Body of pancreas (tissue), 4 donors: ENCODE data around the gene C1RL. TPM values are rescaled to one million over a fixed set of nuclear protein-coding genes. Genes with fewer than 3 reads are reported as not detected.
A peak's percentile ranks its signal among the peaks of the same experiment; 100 is the strongest.

Experiments used
- ATAC-seq: fragments of 150-250 bp; one replicate; pipeline ENCODE4 v1.9.1; 2016
- DNase-seq, 4 donors: peaks; one replicate each; pipeline ENCODE4 v3.0.0-alpha.2; 2019
- H3K27ac ChIP-seq, 4 donors: fragments of 200-600 bp; sonication (generic); 1 replicate in 3 of 4; 2 replicates in 1 of 4; pipeline versions ENCODE4 v1.5.1 to v1.6.1; 2016 to 2019; ENCODE audit warnings: mild to moderate bottlenecking in 1 of 4, mixed read lengths in 1 of 4, moderate library complexity in 1 of 4
- H3K27me3 ChIP-seq, 2 donors: fragments of 200-600 bp; sonication (generic); one replicate each; pipeline ENCODE4 v1.6.0; 2016; ENCODE audit warnings: mild to moderate bottlenecking in 1 of 2
- H3K36me3 ChIP-seq, 2 donors: fragments of 200-600 bp; sonication (generic); replicated peaks in 1 of 2; 2 replicates each; pipeline ENCODE4 v1.5.1; 2016; ENCODE audit warnings: low read depth in 2 of 2; ENCODE audit not compliant: insufficient read depth in 1 of 2
- H3K4me1 ChIP-seq: fragments of 200-600 bp; sonication (generic); one replicate; pipeline ENCODE4 v1.6.0; 2016
- H3K4me3 ChIP-seq, 2 donors: fragments of 200-600 bp; sonication (generic); 1 replicate in 1 of 2; 2 replicates in 1 of 2; pipeline ENCODE4 v1.5.1; 2016 to 2019
- H3K9me3 ChIP-seq, 3 donors: fragments of 200-600 bp; sonication (generic); 1 replicate in 2 of 3; 2 replicates in 1 of 3; pipeline ENCODE4 v1.5.1; 2016
- POLR2A ChIP-seq, 3 donors: fragments of 450-650 bp; IDR thresholded peaks; one replicate each; pipeline ENCODE4 v1.6.1; 2016; ENCODE audit warnings: antibody characterized with exemption in 3 of 3, mild to moderate bottlenecking in 2 of 3
- WGBS, 2 donors: methylation state at CpG; one replicate each; pipeline ENCODE4 v1.1.5; 2017; 5-methylcytosine and 5-hydroxymethylcytosine counted together
- intact Hi-C: fragments of 100-400 bp; cut with DNase I; formaldehyde crosslinking; loops from one replicate; pipeline ENCODE4 v1.15.1; 2023
- total RNA-seq, 2 donors: library from RNA; depleted of rRNA; stranded (reverse); fragments of >200 nt; gene quantifications; one replicate each; pipeline ENCODE4 v1.1.0, GENCODE V29; 2016
- TF ChIP-seq, protein P1 (sequence below), 7 experiments: fragments of 450-650 bp in 4 of 7; fragments of 200-600 bp in 3 of 7; sonication (generic) in 3 of 7; IDR thresholded peaks; one replicate each; pipeline ENCODE4 v1.5.1; 2016 to 2019; ENCODE audit warnings: antibody characterized with exemption in 7 of 7

C1RL gene
- total RNA-seq, 2 donors from 2014 or later = 64.6 to 99.6 TPM

DNA sequence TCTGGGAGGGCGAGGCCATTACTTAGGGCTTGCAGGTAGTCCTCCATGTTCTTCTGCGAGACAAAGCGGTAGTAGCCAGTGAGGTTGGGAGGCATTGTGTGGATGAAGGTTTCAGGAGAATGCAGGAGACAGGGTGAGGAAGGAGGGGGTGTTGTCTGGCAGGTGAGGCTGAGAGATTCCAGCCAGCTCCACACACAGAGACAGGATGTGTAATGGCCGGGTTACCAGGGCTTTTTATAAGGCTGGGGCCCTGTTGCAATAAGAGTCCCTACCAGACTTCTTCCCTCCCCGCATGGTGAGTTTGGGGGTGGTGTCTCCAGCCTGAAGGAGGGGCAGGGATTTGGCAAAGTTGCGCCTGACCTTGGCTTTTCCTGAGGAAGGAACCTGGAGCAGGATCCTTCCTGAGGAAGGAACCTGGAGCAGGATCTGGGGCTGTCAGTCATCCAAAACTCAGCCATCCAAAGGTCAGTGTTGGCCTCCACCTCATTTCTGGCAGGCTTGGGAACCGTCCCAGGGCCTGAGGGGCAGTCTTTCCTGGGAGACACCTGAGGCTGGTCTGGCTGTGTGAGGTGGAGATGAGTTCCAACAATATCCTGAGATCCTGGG, 19.8 kb upstream of the C1RL start, which contains the start of gene RBP5:
Gene RBP5, minus strand, starts transcription at position 209 of the 606 bp plus-strand sequence. Its CDS starts 114 bp downstream, at position 95.
- Histone ChIP-seq H3K27ac (peak within 1 kb of the TSS in 3 of 4 donors; percentile 54 to 84 (median 80)), H3K9me3 (no peaks in the 10 kb centered on the region), H3K36me3 (no peaks in the 10 kb centered on the region), H3K4me1 (peaks cover 16% of the 10 kb centered on the region), H3K4me3 (peak within 1 kb of the TSS; percentile 44 to 80), H3K27me3 (no peaks in the 10 kb centered on the region)
- intact Hi-C loops = no loop called here
- DNase-seq (peak in 1 of 4 donors; percentile 10), ATAC-seq (no peak)
- TF ChIP-seq POLR2A (IDR thresholded peaks at IDR 0.05) = peak in 1 of 3 donors; percentile 42
- TF ChIP-seq, protein P1, sequence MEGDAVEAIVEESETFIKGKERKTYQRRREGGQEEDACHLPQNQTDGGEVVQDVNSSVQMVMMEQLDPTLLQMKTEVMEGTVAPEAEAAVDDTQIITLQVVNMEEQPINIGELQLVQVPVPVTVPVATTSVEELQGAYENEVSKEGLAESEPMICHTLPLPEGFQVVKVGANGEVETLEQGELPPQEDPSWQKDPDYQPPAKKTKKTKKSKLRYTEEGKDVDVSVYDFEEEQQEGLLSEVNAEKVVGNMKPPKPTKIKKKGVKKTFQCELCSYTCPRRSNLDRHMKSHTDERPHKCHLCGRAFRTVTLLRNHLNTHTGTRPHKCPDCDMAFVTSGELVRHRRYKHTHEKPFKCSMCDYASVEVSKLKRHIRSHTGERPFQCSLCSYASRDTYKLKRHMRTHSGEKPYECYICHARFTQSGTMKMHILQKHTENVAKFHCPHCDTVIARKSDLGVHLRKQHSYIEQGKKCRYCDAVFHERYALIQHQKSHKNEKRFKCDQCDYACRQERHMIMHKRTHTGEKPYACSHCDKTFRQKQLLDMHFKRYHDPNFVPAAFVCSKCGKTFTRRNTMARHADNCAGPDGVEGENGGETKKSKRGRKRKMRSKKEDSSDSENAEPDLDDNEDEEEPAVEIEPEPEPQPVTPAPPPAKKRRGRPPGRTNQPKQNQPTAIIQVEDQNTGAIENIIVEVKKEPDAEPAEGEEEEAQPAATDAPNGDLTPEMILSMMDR (IDR thresholded peaks at IDR 0.05) = no peak
- WGBS, 2 donors = 59 to 64% methylated on average over 7 of the region's 7 CpGs

DNA sequence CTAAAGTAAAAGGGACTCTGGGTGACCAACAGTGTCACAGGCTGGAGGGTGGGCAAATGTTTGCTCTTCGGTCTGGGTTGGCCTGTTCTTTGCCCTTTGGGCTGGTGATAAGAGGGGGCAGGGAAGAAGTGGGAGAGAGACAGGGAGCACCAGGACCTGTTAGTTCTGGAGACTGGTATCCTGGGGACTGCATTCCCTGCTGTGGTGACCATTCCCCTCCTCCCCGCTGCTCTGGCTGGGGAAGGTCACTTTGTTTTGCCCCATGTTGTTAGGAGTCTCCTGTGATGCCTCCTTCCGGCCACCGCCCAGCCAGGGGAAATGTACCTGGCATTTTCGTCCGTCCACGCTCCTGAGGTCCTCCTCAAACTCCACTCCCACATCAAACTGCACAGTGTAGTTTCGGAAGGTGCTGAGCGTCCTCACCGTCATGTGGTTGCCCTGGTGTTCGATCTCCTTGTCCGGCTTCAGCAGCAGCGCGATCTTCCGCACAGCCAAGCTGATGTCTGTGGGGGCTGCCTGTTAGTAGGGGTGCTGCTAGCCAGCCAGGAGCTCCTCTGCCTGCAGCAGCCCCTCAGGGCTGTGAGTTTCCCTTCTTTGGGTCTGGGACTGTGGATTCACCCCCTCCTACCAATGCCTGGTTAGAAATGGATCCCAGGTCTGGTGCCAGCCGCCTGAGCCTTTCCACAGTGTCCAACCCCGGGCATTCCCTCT, 19.1 kb upstream of the C1RL start:
- ATAC-seq = no peak
- no peak overlapping the region for H3K27ac ChIP-seq
- 87 to 90% methylated on average over 17 of the region's 17 CpGs for WGBS, 2 donors

DNA sequence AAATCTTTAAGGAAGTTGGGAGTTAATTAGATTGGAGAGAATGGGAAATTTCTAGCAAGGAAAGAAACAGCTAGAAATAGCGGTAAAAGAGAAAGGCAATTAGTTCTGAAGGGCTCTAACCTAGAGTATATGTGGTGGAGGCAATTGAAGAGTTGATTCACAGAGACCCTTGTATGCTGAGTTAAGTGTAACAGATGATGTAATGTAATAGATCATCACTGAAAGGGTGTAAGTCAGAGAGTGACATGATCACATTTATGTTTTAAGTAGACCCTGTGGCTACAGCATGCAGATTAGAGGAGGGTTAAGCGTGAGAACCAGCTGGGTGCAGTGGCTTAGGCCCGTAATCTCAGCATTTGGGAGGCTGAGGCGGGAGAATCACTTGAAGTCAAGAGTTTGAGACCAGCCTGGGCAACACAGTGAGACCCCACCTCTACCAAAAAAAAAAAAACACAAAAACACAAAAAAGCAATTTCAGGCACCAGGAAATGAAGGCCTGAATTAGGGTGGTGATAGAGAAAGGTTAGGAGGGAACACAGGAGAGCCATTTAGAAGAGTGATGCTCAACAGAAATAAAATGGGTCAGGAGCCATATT, 16.7 kb upstream of the C1RL start:
- no peaks in the 10 kb centered on the region for H3K36me3 ChIP-seq
- H3K27me3 ChIP-seq = no peaks in the 10 kb centered on the region
- no peak for ATAC-seq
- TF ChIP-seq, protein P1 (IDR thresholded peaks at IDR 0.05) = no peak
- TF ChIP-seq POLR2A (IDR thresholded peaks at IDR 0.05) = no peak
- no peak for DNase-seq
- no peak overlapping the region for H3K4me3 ChIP-seq
- peaks cover 19% of the 10 kb centered on the region for H3K4me1 ChIP-seq
- WGBS, 2 donors = 66 to 93% methylated on average over 4 of the region's 4 CpGs
- H3K27ac ChIP-seq = no peak overlapping the region
- no peaks in the 10 kb centered on the region for H3K9me3 ChIP-seq
- intact Hi-C loops = no loop called here

More for the DNA sequence above, 19.1 kb upstream of the C1RL start:
- Histone ChIP-seq H3K4me3 (no peak overlapping the region), H3K27me3 (no peaks in the 10 kb centered on the region), H3K36me3 (no peaks in the 10 kb centered on the region), H3K9me3 (no peaks in the 10 kb centered on the region), H3K4me1 (peaks cover 21% of the 10 kb centered on the region)
- intact Hi-C loops = no loop called here
- TF ChIP-seq, protein P1 (IDR thresholded peaks at IDR 0.05) = no peak
- no peak for TF ChIP-seq POLR2A (IDR thresholded peaks at IDR 0.05)
- DNase-seq = no peak

DNA sequence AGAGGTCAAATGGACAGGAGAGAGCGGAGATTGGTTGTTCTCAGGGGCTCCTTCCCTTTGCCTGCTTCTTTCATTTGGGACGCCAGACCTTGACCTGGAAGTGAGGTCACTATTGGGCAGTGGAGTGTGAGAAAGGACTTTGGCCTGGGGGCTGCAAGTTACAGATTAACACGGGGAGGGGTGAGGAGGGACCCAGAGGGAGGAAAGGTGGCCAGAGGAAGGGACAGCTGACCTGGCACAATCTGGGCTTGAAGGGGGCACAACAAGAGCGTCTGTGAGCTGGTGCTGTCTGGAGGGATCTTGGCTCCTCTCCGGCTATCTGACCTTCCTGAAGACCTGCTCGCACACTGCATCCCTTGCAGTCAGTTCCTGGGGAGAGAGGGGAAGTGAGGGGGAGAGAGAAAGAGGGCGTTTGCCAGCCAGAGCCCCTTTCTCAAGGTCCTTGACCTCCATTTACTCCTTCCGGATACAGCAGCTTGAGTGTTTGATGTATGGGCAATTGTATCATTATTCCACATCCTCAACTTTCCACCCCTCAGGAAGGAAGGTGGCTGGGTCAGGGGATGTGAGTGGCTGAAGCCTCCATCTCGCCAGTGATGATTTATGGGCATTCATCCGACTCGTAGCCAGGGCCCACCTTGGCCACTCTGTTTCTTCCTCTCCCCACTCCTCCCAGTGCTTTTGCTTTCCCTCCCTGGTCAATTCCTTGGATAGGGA, 14.9 kb upstream of the C1RL start:
- H3K9me3 ChIP-seq = no peaks in the 10 kb centered on the region
- WGBS, 2 donors = 60 to 72% methylated on average over 11 of the region's 11 CpGs

More for the DNA sequence above, 14.9 kb upstream of the C1RL start:
- no peaks in the 10 kb centered on the region for H3K36me3 ChIP-seq
- H3K4me1 ChIP-seq = peaks cover 10% of the 10 kb centered on the region
- no peak overlapping the region for H3K4me3 ChIP-seq
- DNase-seq (no peak), ATAC-seq (peak; percentile 20)
- H3K27me3 ChIP-seq = no peaks in the 10 kb centered on the region
- intact Hi-C loops = no loop called here
- H3K27ac ChIP-seq = no peak overlapping the region
- TF ChIP-seq, protein P1 (IDR thresholded peaks at IDR 0.05) = no peak
- TF ChIP-seq POLR2A (IDR thresholded peaks at IDR 0.05) = no peak
